HCT116 (cell line): Measurements from ENCODE around the gene APBA1.

ENCODE experiments used
- YY1 ChIP-seq: IDR thresholded peaks from 2 replicates; pipeline ENCODE4 v1.6.1; 2011; ENCODE audit warnings: low read length, low read depth, moderate library complexity, mild to moderate bottlenecking; ENCODE audit not compliant: insufficient replicate concordance; ENCODE audit errors: extremely low read depth
- TF ChIP-seq, protein P1 (sequence below): IDR thresholded peaks from 2 replicates; pipeline ENCODE4 v1.6.1; 2012
- TF ChIP-seq, protein P2 (sequence below), 3 experiments: fragments of 200-600 bp in 1 of 3; sonication (generic) in 1 of 3; IDR thresholded peaks in 2 of 3; conservative IDR thresholded peaks in 1 of 3; 2 replicates each; pipeline ENCODE4 v1.5.1; 2012 to 2017; ENCODE audit warnings: low read depth in 2 of 3, low read length in 2 of 3, antibody characterized with exemption in 1 of 3, borderline replicate concordance in 1 of 3, control low read depth in 1 of 3, mild to moderate bottlenecking in 1 of 3, mixed read lengths in 1 of 3, mixed run types in 1 of 3, moderate library complexity in 1 of 3; ENCODE audit not compliant: insufficient read depth in 1 of 3

GRCh38 chr9:69689991-69690538, 17.9 kb upstream of the APBA1 start:
- TF ChIP-seq, protein P1, sequence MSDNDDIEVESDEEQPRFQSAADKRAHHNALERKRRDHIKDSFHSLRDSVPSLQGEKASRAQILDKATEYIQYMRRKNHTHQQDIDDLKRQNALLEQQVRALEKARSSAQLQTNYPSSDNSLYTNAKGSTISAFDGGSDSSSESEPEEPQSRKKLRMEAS, result no peak
- TF ChIP-seq, protein P2, sequence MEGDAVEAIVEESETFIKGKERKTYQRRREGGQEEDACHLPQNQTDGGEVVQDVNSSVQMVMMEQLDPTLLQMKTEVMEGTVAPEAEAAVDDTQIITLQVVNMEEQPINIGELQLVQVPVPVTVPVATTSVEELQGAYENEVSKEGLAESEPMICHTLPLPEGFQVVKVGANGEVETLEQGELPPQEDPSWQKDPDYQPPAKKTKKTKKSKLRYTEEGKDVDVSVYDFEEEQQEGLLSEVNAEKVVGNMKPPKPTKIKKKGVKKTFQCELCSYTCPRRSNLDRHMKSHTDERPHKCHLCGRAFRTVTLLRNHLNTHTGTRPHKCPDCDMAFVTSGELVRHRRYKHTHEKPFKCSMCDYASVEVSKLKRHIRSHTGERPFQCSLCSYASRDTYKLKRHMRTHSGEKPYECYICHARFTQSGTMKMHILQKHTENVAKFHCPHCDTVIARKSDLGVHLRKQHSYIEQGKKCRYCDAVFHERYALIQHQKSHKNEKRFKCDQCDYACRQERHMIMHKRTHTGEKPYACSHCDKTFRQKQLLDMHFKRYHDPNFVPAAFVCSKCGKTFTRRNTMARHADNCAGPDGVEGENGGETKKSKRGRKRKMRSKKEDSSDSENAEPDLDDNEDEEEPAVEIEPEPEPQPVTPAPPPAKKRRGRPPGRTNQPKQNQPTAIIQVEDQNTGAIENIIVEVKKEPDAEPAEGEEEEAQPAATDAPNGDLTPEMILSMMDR (IDR thresholded peaks at IDR 0.05 in 2 of 3, conservative IDR thresholded peaks at IDR 0.05 in 1 of 3; ENCODE audit: borderline replicate concordance in 1 of 3, insufficient read depth in 1 of 3, low read depth in 2 of 3, low read length in 2 of 3), result no peak
- no peak for TF ChIP-seq YY1
